ENCODE data around the gene ZFR. TPM values are rescaled to one million over a fixed set of nuclear protein-coding genes. Genes with fewer than 3 reads are reported as not detected.

ZFR gene
- total RNA-seq, 2 donors from 2014 or later = 45.0 to 51.8 TPM

DNA sequence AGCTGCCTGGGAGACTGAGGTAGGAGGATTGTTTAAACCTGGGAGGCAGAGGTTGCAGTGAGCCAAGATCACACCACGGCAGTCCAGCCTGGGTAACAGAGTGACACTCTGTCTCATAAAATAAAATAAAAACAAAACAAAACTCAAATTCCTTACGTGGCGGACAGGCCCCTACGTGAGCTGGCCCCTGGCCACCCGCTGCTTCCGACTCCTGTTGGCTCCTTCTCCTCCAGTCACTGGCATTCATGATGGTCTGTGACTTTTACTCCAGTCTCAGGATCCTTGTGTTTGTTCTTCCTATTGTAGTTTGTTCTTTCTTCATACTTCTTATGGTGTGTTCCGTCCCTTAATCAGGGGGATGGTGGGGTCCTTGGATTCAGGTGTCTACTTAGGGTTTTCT lies 28.5 kb upstream of the ZFR start:
- Histone ChIP-seq H3K36me3 (no peaks in the 10 kb centered on the region), H3K9me3 (no peaks in the 10 kb centered on the region)
- no peak for DNase-seq

DNA sequence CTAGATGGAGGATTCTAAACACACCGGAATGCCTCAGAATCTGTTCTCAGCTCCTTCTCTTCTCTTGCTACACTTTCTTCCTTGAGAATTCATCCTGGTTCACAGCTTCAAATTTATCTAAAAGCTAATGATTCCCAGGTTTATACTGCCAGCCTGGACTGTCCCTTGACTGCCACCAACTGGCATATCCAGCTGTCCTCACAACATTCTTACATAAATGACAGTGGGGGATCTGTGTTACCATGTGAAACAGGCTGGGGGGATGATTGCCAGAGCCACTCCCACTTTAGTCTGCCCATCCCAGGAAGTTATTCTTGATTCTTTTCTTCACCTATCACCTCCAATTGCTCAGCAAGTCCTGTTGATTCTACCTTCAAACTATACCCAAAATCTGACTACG lies 27.2 kb upstream of the ZFR start:
- H3K4me3 ChIP-seq = no peak overlapping the region
- no peaks in the 10 kb centered on the region for H3K4me1 ChIP-seq
- no peak for DNase-seq
- intact Hi-C loops (cut with DNase I) = loop anchor here (5.0 kb wide), 1 partner anchor 239 kb away; no protein-coding TSS in a partner anchor
- H3K9ac ChIP-seq (ENCODE audit: low read depth in 2 of 2, low read length in 2 of 2) = no peak overlapping the region
- no peaks in the 10 kb centered on the region for H3K9me3 ChIP-seq
- TF ChIP-seq, protein P1, sequence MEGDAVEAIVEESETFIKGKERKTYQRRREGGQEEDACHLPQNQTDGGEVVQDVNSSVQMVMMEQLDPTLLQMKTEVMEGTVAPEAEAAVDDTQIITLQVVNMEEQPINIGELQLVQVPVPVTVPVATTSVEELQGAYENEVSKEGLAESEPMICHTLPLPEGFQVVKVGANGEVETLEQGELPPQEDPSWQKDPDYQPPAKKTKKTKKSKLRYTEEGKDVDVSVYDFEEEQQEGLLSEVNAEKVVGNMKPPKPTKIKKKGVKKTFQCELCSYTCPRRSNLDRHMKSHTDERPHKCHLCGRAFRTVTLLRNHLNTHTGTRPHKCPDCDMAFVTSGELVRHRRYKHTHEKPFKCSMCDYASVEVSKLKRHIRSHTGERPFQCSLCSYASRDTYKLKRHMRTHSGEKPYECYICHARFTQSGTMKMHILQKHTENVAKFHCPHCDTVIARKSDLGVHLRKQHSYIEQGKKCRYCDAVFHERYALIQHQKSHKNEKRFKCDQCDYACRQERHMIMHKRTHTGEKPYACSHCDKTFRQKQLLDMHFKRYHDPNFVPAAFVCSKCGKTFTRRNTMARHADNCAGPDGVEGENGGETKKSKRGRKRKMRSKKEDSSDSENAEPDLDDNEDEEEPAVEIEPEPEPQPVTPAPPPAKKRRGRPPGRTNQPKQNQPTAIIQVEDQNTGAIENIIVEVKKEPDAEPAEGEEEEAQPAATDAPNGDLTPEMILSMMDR (IDR thresholded peaks at IDR 0.05) = no peak
- H3K27me3 ChIP-seq = no peaks in the 10 kb centered on the region
- no peaks in the 10 kb centered on the region for H3K36me3 ChIP-seq
- no peak overlapping the region for H3K27ac ChIP-seq

More for the DNA sequence above, 28.5 kb upstream of the ZFR start:
- Histone ChIP-seq H3K27me3 (no peaks in the 10 kb centered on the region), H3K4me1 (no peaks in the 10 kb centered on the region), H3K9ac (ENCODE audit: low read depth in 2 of 2, low read length in 2 of 2) (no peak overlapping the region), H3K27ac (no peak overlapping the region), H3K4me3 (no peak overlapping the region)
- TF ChIP-seq, protein P1 (IDR thresholded peaks at IDR 0.05) = no peak
- intact Hi-C loops (cut with DNase I) = loop anchor here (5.0 kb wide), 1 partner anchor 241 kb away; no protein-coding TSS in a partner anchor

DNA sequence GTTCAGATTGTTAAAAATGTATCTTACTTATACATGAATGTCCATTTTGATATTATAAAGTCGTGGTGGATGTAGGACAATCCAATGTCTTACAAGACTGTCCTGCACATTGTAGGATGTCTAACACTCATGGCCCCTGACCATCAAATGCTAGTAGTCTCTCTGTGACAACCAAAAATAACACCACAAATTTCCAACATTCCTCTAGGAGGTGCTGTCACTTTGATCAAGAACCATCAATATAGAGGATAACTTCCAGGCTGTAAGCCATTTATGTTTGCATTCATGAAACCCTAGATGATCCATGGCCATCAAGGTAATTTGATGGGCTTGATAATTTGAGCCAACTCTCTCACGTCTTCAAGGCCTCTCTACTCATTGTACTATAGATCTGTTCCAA lies 20.5 kb upstream of the ZFR start:
- DNase-seq = no peak
- Histone ChIP-seq H3K9ac (ENCODE audit: low read depth in 2 of 2, low read length in 2 of 2) (no peak overlapping the region), H3K27me3 (no peaks in the 10 kb centered on the region), H3K4me1 (no peaks in the 10 kb centered on the region), H3K36me3 (no peaks in the 10 kb centered on the region), H3K4me3 (no peak overlapping the region), H3K27ac (no peak overlapping the region), H3K9me3 (no peaks in the 10 kb centered on the region)
- intact Hi-C loops (cut with DNase I) = no loop called here
- TF ChIP-seq, protein P1 (IDR thresholded peaks at IDR 0.05) = no peak

DNA sequence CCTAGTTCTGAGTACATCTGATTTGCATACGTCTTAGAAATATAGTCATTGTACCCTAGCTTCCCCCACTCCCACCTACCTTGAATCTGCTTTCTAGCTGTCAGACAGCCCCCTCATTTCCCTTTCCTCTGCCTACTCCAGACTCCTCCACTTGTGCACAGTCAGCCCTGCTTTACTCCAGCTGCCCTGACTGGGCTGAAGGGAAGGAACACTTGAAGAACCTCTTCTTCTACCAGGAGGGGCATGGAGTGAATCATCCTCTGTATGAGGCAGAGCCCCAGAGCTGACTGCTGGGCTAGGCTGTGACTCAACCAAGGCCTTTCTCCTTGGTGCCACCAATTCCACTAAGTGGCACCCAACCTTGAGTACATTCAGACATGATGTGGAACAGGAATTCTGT lies 18.1 kb upstream of the ZFR start:
- Histone ChIP-seq H3K4me3 (no peak overlapping the region), H3K4me1 (no peaks in the 10 kb centered on the region), H3K36me3 (no peaks in the 10 kb centered on the region), H3K27ac (no peak overlapping the region), H3K27me3 (no peaks in the 10 kb centered on the region), H3K9me3 (no peaks in the 10 kb centered on the region), H3K9ac (ENCODE audit: low read depth in 2 of 2, low read length in 2 of 2) (no peak overlapping the region)
- no peak for DNase-seq
- intact Hi-C loops (cut with DNase I) = no loop called here
- TF ChIP-seq, protein P1 (IDR thresholded peaks at IDR 0.05) = no peak

DNA sequence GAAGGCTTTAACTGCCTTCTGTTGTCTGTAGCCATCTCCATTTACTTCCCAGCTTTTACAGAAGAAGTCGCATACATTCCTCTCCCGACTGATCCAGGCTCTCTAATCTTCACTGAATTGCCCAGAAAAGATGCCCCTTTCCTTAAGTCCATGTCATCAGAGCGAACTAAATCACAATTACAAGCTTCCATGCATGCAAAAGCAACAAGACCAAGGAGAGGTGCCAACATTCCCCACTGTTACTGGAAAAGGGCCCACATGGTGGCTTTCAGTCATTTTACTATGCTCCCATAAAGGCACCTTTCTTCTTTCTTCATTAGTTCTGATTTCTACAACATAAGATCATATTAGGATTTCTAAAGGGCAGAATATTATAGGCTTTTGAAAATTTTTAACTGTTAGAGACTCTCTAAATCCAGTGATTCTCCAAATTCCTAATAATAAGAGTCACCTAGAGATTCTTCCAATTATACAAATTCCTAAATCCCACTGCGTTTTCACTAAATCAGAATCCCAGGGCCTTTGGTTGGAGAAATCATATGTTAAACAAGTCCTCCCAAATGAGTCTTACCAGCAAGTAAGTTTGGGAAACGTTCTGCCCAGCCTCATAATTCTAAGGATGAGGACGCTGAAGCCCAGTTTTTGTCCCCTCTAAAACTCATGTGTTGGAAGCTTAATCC lies 17.0 kb upstream of the ZFR start:
- H3K9ac ChIP-seq (ENCODE audit: low read depth in 2 of 2, low read length in 2 of 2) = no peak overlapping the region
- no peak overlapping the region for H3K27ac ChIP-seq
- TF ChIP-seq, protein P1 (IDR thresholded peaks at IDR 0.05) = no peak
- H3K4me1 ChIP-seq = no peaks in the 10 kb centered on the region
- H3K9me3 ChIP-seq = no peaks in the 10 kb centered on the region
- no peak for DNase-seq
- intact Hi-C loops (cut with DNase I) = no loop called here
- no peaks in the 10 kb centered on the region for H3K27me3 ChIP-seq
- no peaks in the 10 kb centered on the region for H3K36me3 ChIP-seq
- no peak overlapping the region for H3K4me3 ChIP-seq

Data from colonic mucosa (tissue), 4 donors.